ENCODE measurements around the gene POLR2E.
"Not testable (repeated sequence)": the region's sequence is repeated elsewhere in the genome, so short reads cannot be mapped to it uniquely, and the experiment has no call there.

The POLR2E gene

GRCh38 chr19:1131718-1132551 lies 36.8 kb upstream of the POLR2E start:
- Histone ChIP-seq H3K36me3 (ENCODE audit: low read depth) (peaks cover 41% of the 10 kb centered on the region), H3K4me1 (ENCODE audit: insufficient read depth, poor library complexity, severe bottlenecking) (peaks cover 6% of the 10 kb centered on the region), H3K9me3 (ENCODE audit: severe bottlenecking) (no peaks in the 10 kb centered on the region), H3K27ac (ENCODE audit: poor library complexity, severe bottlenecking) (peak overlapping the region; percentile 79), H3K27me3 (ENCODE audit: insufficient read depth, poor library complexity, severe bottlenecking) (no peaks in the 10 kb centered on the region), H3K4me3 (ENCODE audit: severe bottlenecking) (peak overlapping the region; percentile 42)
- ATAC-seq (ENCODE audit: low read depth) (peak; percentile 82), DNase-seq (ENCODE audit: low spot score) (no peak)
- TF ChIP-seq CTCF (IDR thresholded peaks at IDR 0.05; ENCODE audit: poor library complexity, severe bottlenecking): peak; percentile 12

- DNase-seq (ENCODE audit: low spot score): no peak
- Histone ChIP-seq H3K9me3 (ENCODE audit: severe bottlenecking) (no peaks in the 10 kb centered on the region), H3K4me1 (ENCODE audit: insufficient read depth, poor library complexity, severe bottlenecking) (peaks cover 6% of the 10 kb centered on the region), H3K27ac (ENCODE audit: poor library complexity, severe bottlenecking) (peak overlapping the region; percentile 79), H3K27me3 (ENCODE audit: insufficient read depth, poor library complexity, severe bottlenecking) (no peaks in the 10 kb centered on the region), H3K36me3 (ENCODE audit: low read depth) (peaks cover 46% of the 10 kb centered on the region), H3K4me3 (ENCODE audit: severe bottlenecking) (peak overlapping the region; percentile 42)
- ATAC-seq (ENCODE audit: low read depth): no peak; the same call in 2 of the 3 replicates
- no peak for TF ChIP-seq CTCF (IDR thresholded peaks at IDR 0.05; ENCODE audit: poor library complexity, severe bottlenecking)
Observed at GRCh38 chr19:1130771-1131717, 35.9 kb upstream of the POLR2E start.

- Histone ChIP-seq H3K27ac (ENCODE audit: poor library complexity, severe bottlenecking) (no peak overlapping the region), H3K36me3 (ENCODE audit: low read depth) (peaks cover 57% of the 10 kb centered on the region), H3K4me3 (ENCODE audit: severe bottlenecking) (no peak overlapping the region), H3K4me1 (ENCODE audit: insufficient read depth, poor library complexity, severe bottlenecking) (peaks cover 6% of the 10 kb centered on the region), H3K27me3 (ENCODE audit: insufficient read depth, poor library complexity, severe bottlenecking) (no peaks in the 10 kb centered on the region), H3K9me3 (ENCODE audit: severe bottlenecking) (no peaks in the 10 kb centered on the region)
- DNase-seq (ENCODE audit: low spot score) (no peak), ATAC-seq (ENCODE audit: low read depth) (no peak)
- TF ChIP-seq CTCF (IDR thresholded peaks at IDR 0.05; ENCODE audit: poor library complexity, severe bottlenecking): no peak
Observed at GRCh38 chr19:1129535-1129934, 34.4 kb upstream of the POLR2E start.

- H3K4me3 ChIP-seq (ENCODE audit: severe bottlenecking); H3K27ac ChIP-seq (ENCODE audit: poor library complexity, severe bottlenecking); DNase-seq (ENCODE audit: low spot score); H3K27me3 ChIP-seq (ENCODE audit: insufficient read depth, poor library complexity, severe bottlenecking); H3K4me1 ChIP-seq (ENCODE audit: insufficient read depth, poor library complexity, severe bottlenecking); ATAC-seq (ENCODE audit: low read depth); H3K9me3 ChIP-seq (ENCODE audit: severe bottlenecking): not testable (repeated sequence)
- H3K36me3 ChIP-seq (ENCODE audit: low read depth): peaks cover 58% of the 10 kb centered on the region
Observed at GRCh38 chr19:1129084-1129483, 33.9 kb upstream of the POLR2E start.

- Histone ChIP-seq H3K27ac (ENCODE audit: poor library complexity, severe bottlenecking) (no peak overlapping the region), H3K9me3 (ENCODE audit: severe bottlenecking) (no peaks in the 10 kb centered on the region), H3K4me3 (ENCODE audit: severe bottlenecking) (no peak overlapping the region), H3K27me3 (ENCODE audit: insufficient read depth, poor library complexity, severe bottlenecking) (no peaks in the 10 kb centered on the region), H3K36me3 (ENCODE audit: low read depth) (peaks cover 64% of the 10 kb centered on the region), H3K4me1 (ENCODE audit: insufficient read depth, poor library complexity, severe bottlenecking) (peaks cover 6% of the 10 kb centered on the region)
- TF ChIP-seq CTCF (IDR thresholded peaks at IDR 0.05; ENCODE audit: poor library complexity, severe bottlenecking): no peak
- ATAC-seq (ENCODE audit: low read depth): no peak
- no peak for DNase-seq (ENCODE audit: low spot score)
Observed at GRCh38 chr19:1128106-1128505, 32.9 kb upstream of the POLR2E start.
